ENCODE data around the gene SLC38A4.

DNA sequence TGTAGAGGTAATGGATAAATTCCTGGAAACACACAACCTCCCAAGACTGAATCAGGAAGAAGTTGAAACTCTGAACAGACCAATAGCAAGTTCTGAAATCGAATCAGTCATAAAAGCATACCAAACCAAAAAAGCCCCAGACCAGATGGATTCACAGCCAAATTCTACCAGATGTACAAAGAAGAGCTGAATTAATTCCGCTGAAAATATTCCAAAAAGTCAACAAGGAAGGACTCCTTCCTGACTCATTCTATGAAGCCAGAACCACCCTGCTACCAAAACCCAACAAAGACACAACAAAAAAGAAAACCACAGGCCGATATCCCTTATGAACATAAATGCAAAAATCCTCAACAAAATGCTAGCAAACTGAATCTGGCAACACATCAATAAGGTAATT lies 81.5 kb downstream of the SLC38A4 start:
- TF ChIP-seq, protein P1, sequence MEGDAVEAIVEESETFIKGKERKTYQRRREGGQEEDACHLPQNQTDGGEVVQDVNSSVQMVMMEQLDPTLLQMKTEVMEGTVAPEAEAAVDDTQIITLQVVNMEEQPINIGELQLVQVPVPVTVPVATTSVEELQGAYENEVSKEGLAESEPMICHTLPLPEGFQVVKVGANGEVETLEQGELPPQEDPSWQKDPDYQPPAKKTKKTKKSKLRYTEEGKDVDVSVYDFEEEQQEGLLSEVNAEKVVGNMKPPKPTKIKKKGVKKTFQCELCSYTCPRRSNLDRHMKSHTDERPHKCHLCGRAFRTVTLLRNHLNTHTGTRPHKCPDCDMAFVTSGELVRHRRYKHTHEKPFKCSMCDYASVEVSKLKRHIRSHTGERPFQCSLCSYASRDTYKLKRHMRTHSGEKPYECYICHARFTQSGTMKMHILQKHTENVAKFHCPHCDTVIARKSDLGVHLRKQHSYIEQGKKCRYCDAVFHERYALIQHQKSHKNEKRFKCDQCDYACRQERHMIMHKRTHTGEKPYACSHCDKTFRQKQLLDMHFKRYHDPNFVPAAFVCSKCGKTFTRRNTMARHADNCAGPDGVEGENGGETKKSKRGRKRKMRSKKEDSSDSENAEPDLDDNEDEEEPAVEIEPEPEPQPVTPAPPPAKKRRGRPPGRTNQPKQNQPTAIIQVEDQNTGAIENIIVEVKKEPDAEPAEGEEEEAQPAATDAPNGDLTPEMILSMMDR (IDR thresholded peaks at IDR 0.05; ENCODE audit: poor library complexity): no peak
- TF ChIP-seq EZH2phosphoT487 (IDR thresholded peaks at IDR 0.05; ENCODE audit: low read depth, severe bottlenecking, unreplicated experiment): no peak
